ENCODE measurements around the gene MYO18A. TPM values are rescaled to one million over a fixed set of nuclear protein-coding genes. Genes with fewer than 3 reads are reported as not detected.
A peak's percentile ranks its signal among the peaks of the same experiment; 100 is the strongest.

Gene MYO18A
- total RNA-seq, 2 donors from 2014 or later = 34.6 to 80.5 TPM

GRCh38 chr17:29111816-29112499 lies 68.2 kb downstream of the MYO18A start:
- Histone ChIP-seq H3K27me3 (replicated peaks; ENCODE audit: insufficient read depth) (no peaks in the 10 kb centered on the region), H3K9me3 (no peaks in the 10 kb centered on the region), H3K4me1 (replicated peaks) (no peaks in the 10 kb centered on the region), H3K36me3 (peaks cover 0 to 2% of the 10 kb centered on the region in 2 donors), H3K27ac (no peak overlapping the region), H3K4me3 (no peak overlapping the region)
- TF ChIP-seq POLR2A (IDR thresholded peaks at IDR 0.05) = no peak
- peak; percentile 66 for TF ChIP-seq POLR2AphosphoS5 (IDR thresholded peaks at IDR 0.05)
- TF ChIP-seq, protein P1, sequence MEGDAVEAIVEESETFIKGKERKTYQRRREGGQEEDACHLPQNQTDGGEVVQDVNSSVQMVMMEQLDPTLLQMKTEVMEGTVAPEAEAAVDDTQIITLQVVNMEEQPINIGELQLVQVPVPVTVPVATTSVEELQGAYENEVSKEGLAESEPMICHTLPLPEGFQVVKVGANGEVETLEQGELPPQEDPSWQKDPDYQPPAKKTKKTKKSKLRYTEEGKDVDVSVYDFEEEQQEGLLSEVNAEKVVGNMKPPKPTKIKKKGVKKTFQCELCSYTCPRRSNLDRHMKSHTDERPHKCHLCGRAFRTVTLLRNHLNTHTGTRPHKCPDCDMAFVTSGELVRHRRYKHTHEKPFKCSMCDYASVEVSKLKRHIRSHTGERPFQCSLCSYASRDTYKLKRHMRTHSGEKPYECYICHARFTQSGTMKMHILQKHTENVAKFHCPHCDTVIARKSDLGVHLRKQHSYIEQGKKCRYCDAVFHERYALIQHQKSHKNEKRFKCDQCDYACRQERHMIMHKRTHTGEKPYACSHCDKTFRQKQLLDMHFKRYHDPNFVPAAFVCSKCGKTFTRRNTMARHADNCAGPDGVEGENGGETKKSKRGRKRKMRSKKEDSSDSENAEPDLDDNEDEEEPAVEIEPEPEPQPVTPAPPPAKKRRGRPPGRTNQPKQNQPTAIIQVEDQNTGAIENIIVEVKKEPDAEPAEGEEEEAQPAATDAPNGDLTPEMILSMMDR (IDR thresholded peaks at IDR 0.05) = peak; percentile 80 to 92 (median 90)
- DNase-seq (ENCODE audit: low spot score) = peak; percentile 63
- intact Hi-C loops (cut with DNase I) = loop anchor here (2.0 kb wide), 1 partner anchor 145 kb away; no protein-coding TSS in a partner anchor
- WGBS = 20% methylated on average over 20 of the region's 20 CpGs

- WGBS = 95% methylated on average over 16 of the region's 16 CpGs
- H3K4me3 ChIP-seq = no peak overlapping the region
- peaks cover 2 to 3% of the 10 kb centered on the region in 2 donors for H3K36me3 ChIP-seq
These were observed 69.8 kb downstream of the MYO18A start for GRCh38 chr17:29110372-29110757.

DNA sequence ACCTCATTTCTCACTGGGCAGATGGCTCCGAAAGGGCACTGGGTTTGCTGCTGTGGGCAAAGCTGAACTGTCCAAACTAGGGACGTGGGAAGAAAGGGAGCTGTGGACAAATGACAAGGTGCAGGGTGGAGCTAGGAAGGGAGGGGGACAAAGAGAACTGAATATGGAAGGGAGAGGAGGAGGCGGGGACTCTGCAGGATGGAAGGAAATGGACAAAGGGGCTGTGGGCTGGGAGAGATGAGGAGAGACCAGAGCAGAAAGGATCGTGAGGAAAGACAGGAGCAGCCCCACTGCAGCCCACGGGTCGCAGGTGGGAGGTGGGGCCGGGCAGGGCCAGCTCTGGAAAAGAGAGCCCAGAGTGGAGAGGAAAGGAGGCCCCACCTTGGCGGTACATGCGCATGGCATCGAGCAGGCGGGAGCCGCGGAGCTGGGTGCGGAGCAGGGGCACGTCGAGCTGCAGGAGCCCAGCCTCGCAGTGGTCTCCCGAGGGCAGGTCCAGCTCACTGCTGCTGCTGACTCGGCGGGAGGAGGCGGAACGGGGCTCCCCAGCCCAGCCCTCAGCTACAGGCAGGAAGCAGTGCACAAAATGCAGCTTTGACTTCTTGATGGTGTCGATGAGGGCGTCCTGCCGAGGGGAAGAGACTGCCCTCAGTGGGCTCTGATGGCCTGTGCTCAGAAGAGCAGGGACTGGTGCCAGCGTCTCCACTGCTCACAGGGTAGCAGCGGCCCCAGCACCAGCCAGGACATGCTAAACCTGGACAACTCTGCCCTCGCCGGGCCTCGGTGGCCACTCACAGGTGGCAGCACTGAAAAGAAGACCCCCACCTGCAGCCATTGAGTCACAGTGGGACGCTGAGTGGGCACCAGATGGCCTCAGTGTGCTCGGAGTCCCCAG lies 70.5 kb downstream of the MYO18A start:
- peaks cover 2 to 3% of the 10 kb centered on the region in 2 donors for H3K36me3 ChIP-seq
- no peak overlapping the region for H3K4me3 ChIP-seq
- no peaks in the 10 kb centered on the region for H3K4me1 ChIP-seq (replicated peaks)
- DNase-seq (ENCODE audit: low spot score) = no peak
- H3K27me3 ChIP-seq (replicated peaks; ENCODE audit: insufficient read depth) = no peaks in the 10 kb centered on the region
- no peak overlapping the region for H3K27ac ChIP-seq
- WGBS = 87% methylated on average over 32 of the region's 32 CpGs
- H3K9me3 ChIP-seq = no peaks in the 10 kb centered on the region
- intact Hi-C loops (cut with DNase I) = no loop called here
- TF ChIP-seq, protein P1 (IDR thresholded peaks at IDR 0.05) = no peak
- TF ChIP-seq POLR2AphosphoS5 (IDR thresholded peaks at IDR 0.05) (no peak), POLR2A (IDR thresholded peaks at IDR 0.05) (no peak)

More at GRCh38 chr17:29110372-29110757, 69.8 kb downstream of the MYO18A start:
- no peak for DNase-seq (ENCODE audit: low spot score)
- Histone ChIP-seq H3K9me3 (no peaks in the 10 kb centered on the region), H3K4me1 (replicated peaks) (no peaks in the 10 kb centered on the region), H3K27ac (no peak overlapping the region), H3K27me3 (replicated peaks; ENCODE audit: insufficient read depth) (no peaks in the 10 kb centered on the region)
- intact Hi-C loops (cut with DNase I) = no loop called here
- no peak for TF ChIP-seq POLR2AphosphoS5 (IDR thresholded peaks at IDR 0.05)
- TF ChIP-seq, protein P1 (IDR thresholded peaks at IDR 0.05) = no peak
- TF ChIP-seq POLR2A (IDR thresholded peaks at IDR 0.05) = no peak

DNA sequence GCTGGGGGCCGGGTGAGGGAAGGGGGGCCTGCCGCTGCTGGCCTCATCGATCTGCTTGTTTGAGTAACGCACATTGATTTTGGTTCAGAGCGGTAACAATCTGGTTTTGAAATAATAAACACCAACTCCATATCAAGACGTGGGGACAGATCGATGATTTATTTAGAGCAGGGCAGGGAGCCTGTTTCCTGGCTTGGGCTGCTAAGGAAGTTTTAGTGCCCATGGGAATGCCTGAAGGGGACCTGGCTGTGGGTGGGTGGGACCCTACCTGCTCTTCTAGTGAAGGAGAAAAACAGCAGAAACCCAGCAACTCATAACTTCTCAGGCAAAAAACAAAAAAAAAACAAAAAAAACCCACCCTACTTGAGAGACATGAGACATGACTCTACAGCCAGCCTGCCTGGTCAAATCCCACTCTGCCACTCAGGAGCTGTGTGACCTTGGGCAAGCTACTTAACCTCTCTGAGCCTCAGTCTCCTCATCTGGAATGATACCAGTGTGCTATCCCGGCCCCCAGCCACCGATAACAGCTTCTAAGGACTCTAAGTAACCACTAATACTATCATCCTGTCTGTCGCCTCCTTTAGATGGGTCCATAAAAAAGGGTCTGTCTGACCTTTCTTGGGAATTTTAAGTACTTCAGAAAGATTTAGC lies 71.2 kb downstream of the MYO18A start:
- Histone ChIP-seq H3K27ac (no peak overlapping the region), H3K4me3 (no peak overlapping the region), H3K36me3 (peaks cover 2 to 3% of the 10 kb centered on the region in 2 donors), H3K4me1 (replicated peaks) (no peaks in the 10 kb centered on the region), H3K27me3 (replicated peaks; ENCODE audit: insufficient read depth) (no peaks in the 10 kb centered on the region), H3K9me3 (no peaks in the 10 kb centered on the region)
- 69% methylated on average over 10 of the region's 10 CpGs for WGBS
- intact Hi-C loops (cut with DNase I) = no loop called here
- TF ChIP-seq POLR2A (IDR thresholded peaks at IDR 0.05) (no peak), POLR2AphosphoS5 (IDR thresholded peaks at IDR 0.05) (no peak)
- TF ChIP-seq, protein P1 (IDR thresholded peaks at IDR 0.05) = no peak
- DNase-seq (ENCODE audit: low spot score) = no peak

Data from prostate gland (tissue), 2 donors.